Left lobe of liver (tissue), 2 donors: ENCODE measurements around the gene PGBD5. TPM values are rescaled to one million over a fixed set of nuclear protein-coding genes. Genes with fewer than 3 reads are reported as not detected.
A peak's percentile ranks its signal among the peaks of the same experiment; 100 is the strongest.
"Not testable (repeated sequence)": the region's sequence is repeated elsewhere in the genome, so short reads cannot be mapped to it uniquely, and the experiment has no call there.

ENCODE experiments used
- ATAC-seq: fragments of 200-7000 bp; cut with Tn5 transposase; one replicate; pipeline ENCODE4 v1.9.1; 2020; ENCODE audit warnings: mild to moderate bottlenecking, moderate library complexity
- DNase-seq: peaks from one replicate; pipeline ENCODE4 v3.0.0-alpha.2; 2020; ENCODE audit warnings: low spot score
- total RNA-seq: library from RNA; stranded (reverse); gene quantifications from one replicate; pipeline ENCODE4 v1.2.1, GENCODE V29; 2021
- donor health status: DM: no; HTN: no; CAD: no; lungs with moderate emphysema.
- donor health status: DM: no; HTN: yes; CAD: no.

PGBD5 gene
- 7.5 TPM for total RNA-seq

GRCh38 chr1:230426246-230427093, at the start of gene PGBD5:
PGBD5 (minus strand) TSS chr1:230426332; CDS start chr1:230425928, 404 bp downstream.
- ATAC-seq (peak; percentile 98), DNase-seq (peak; percentile 86)

- not testable (repeated sequence) for DNase-seq, ATAC-seq
These were observed 48.8 kb upstream of the PGBD5 start for GRCh38 chr1:230474924-230475323.

GRCh38 chr1:230470750-230471149, 44.6 kb upstream of the PGBD5 start:
- ATAC-seq, DNase-seq: not testable (repeated sequence)

- no peak for ATAC-seq
These were observed 43.1 kb upstream of the PGBD5 start for GRCh38 chr1:230469271-230469670.

GRCh38 chr1:230465691-230466090, 39.6 kb upstream of the PGBD5 start:
- no peak for DNase-seq
- no peak for ATAC-seq

More at GRCh38 chr1:230469271-230469670, 43.1 kb upstream of the PGBD5 start:
- DNase-seq, result no peak

- no peak for ATAC-seq
- DNase-seq, result no peak
These were observed 38.5 kb upstream of the PGBD5 start for GRCh38 chr1:230464671-230465070.

GRCh38 chr1:230463760-230464159, 37.6 kb upstream of the PGBD5 start:
- ATAC-seq (no peak), DNase-seq (no peak)

GRCh38 chr1:230463326-230463725, 37.2 kb upstream of the PGBD5 start:
- no peak for ATAC-seq
- no peak for DNase-seq

- no peak for DNase-seq
- ATAC-seq, result no peak
These were observed 33.3 kb upstream of the PGBD5 start for GRCh38 chr1:230459465-230459864.

GRCh38 chr1:230458509-230458908, 32.4 kb upstream of the PGBD5 start:
- ATAC-seq (no peak), DNase-seq (no peak)

- ATAC-seq (no peak), DNase-seq (no peak)
These were observed 30.3 kb upstream of the PGBD5 start for GRCh38 chr1:230456478-230456877.

- DNase-seq (no peak), ATAC-seq (no peak)
These were observed 29.2 kb upstream of the PGBD5 start for GRCh38 chr1:230455291-230455690.

GRCh38 chr1:230453377-230453776, 27.2 kb upstream of the PGBD5 start:
- no peak for DNase-seq
- ATAC-seq, result no peak

- ATAC-seq (no peak), DNase-seq (no peak)
These were observed 15.3 kb upstream of the PGBD5 start for GRCh38 chr1:230441183-230442029.

GRCh38 chr1:230435108-230435507, 9.0 kb upstream of the PGBD5 start:
- no peak for ATAC-seq
- DNase-seq, result no peak

- ATAC-seq (no peak), DNase-seq (no peak)
These were observed 5.4 kb upstream of the PGBD5 start for GRCh38 chr1:230431527-230431926.

GRCh38 chr1:230430499-230430898, 4.4 kb upstream of the PGBD5 start:
- no peak for DNase-seq
- no peak for ATAC-seq

- ATAC-seq, result no peak
- no peak for DNase-seq
These were observed 3.1 kb upstream of the PGBD5 start for GRCh38 chr1:230429067-230429735.

GRCh38 chr1:230427981-230428380, 1.8 kb upstream of the PGBD5 start:
- DNase-seq (no peak), ATAC-seq (no peak)

- ATAC-seq (no peak), DNase-seq (no peak)
These were observed 1.2 kb upstream of the PGBD5 start for GRCh38 chr1:230427094-230427876.
